MCF 10A (cell line): ENCODE data around the gene ARHGEF33. TPM values are rescaled to one million over a fixed set of nuclear protein-coding genes. Genes with fewer than 3 reads are reported as not detected.

Source experiments
- BruUV-seq: library from RNA; stranded (reverse); fragments of 400-500 nt; replicated peaks from 2 replicates; lab custom pipeline; 2021; lab: Mats Ljungman, UMichigan
- CTCF ChIA-PET: fragments of 300-600 bp; sonication (Branson Sonifier 250); formaldehyde crosslinking; extraction: SDS; loops from one replicate; lab custom pipeline; 2021; ENCODE audit warnings: antibody characterized with exemption, inconsistent platforms; lab: Yijun Ruan, JAX
- POLR2A ChIA-PET: fragments of 300-600, 350-650 bp; sonication (Branson Sonifier 250); formaldehyde crosslinking; extraction: SDS; loops from one replicate; lab custom pipeline; 2020; ENCODE audit warnings: antibody characterized with exemption, inconsistent platforms; lab: Yijun Ruan, JAX
- DNase-seq: peaks from one replicate; pipeline ENCODE4 v3.0.0-alpha.2; 2018; ENCODE audit not compliant: unreplicated experiment
- H3K27ac Mint-ChIP-seq: one replicate; pipeline ENCODE4 v1.8.0; 2022; ENCODE audit warnings: mild to moderate bottlenecking, low read depth, mixed read lengths; ENCODE audit not compliant: unreplicated experiment
- H3K27me3 Mint-ChIP-seq: one replicate; pipeline ENCODE4 v1.8.0; 2022; ENCODE audit warnings: mixed read lengths; ENCODE audit not compliant: insufficient read depth, unreplicated experiment
- H3K36me3 Mint-ChIP-seq: one replicate; pipeline ENCODE4 v1.8.0; 2022; ENCODE audit warnings: mild to moderate bottlenecking, moderate library complexity, mixed read lengths; ENCODE audit not compliant: insufficient read depth, unreplicated experiment
- H3K4me1 Mint-ChIP-seq: one replicate; pipeline ENCODE4 v1.8.0; 2022; ENCODE audit warnings: mixed read lengths; ENCODE audit not compliant: insufficient read depth, unreplicated experiment
- H3K4me3 Mint-ChIP-seq: one replicate; pipeline ENCODE4 v1.8.0; 2022; ENCODE audit warnings: mild to moderate bottlenecking, moderate library complexity, mixed read lengths; ENCODE audit not compliant: unreplicated experiment
- H3K9me3 Mint-ChIP-seq: one replicate; pipeline ENCODE4 v1.8.0; 2022; ENCODE audit warnings: mixed read lengths; ENCODE audit not compliant: unreplicated experiment
- intact Hi-C: fragments of 100-400 bp; cut with micrococcal nuclease; formaldehyde crosslinking; loops from 2 replicates; pipeline ENCODE4 v1.14.1; 2022
- total RNA-seq: library from RNA; stranded (reverse); gene quantifications from 2 replicates; pipeline ENCODE4 v1.2.3, GENCODE V29; 2022
- TF ChIP-seq, protein P1 (sequence below): fragments of 200-600 bp; IDR thresholded peaks from one replicate; pipeline ENCODE4 v1.8.0; 2022; ENCODE audit warnings: antibody characterized with exemption, mild to moderate bottlenecking; ENCODE audit not compliant: unreplicated experiment

Gene ARHGEF33
- total RNA-seq, 1 experiment from 2014 or later = 0.07 TPM

DNA sequence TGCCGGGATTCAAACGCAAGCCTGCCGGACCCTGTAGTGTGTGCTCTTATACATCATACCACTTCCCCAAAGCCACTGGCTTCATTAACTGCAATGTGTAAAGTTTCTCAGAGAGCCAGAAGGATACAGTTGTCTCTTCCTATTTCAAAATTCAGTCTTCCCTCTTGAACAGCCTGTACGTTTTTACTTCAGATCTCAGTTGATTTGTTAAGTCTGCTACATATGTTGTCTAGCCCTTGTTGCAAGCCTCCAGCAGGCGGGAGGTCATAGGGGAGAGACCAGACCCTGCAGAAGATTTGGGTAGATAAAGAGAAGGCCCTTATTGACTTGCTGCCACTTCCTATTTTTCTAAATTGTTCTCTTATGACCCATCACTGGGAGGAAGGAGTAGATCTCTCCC lies 56.2 kb downstream of the ARHGEF33 start:
- DNase-seq = no peak
- intact Hi-C loops = loop anchor here (5.0 kb wide), 2 partner anchors 111 to 786 kb away; no protein-coding TSS in a partner anchor
- no TSS peak for BruUV-seq
- Mint-ChIP-seq H3K4me3 (no peak overlapping the region), H3K27me3 (no peaks in the 10 kb centered on the region), H3K27ac (no peak overlapping the region), H3K4me1 (peaks cover 8% of the 10 kb centered on the region), H3K36me3 (no peaks in the 10 kb centered on the region), H3K9me3 (no peaks in the 10 kb centered on the region)
- POLR2A ChIA-PET = interaction anchor here (0.8 kb wide), 1 partner anchor 11 kb away, joined by 3 read pairs; no protein-coding TSS in a partner anchor
- TF ChIP-seq, protein P1, sequence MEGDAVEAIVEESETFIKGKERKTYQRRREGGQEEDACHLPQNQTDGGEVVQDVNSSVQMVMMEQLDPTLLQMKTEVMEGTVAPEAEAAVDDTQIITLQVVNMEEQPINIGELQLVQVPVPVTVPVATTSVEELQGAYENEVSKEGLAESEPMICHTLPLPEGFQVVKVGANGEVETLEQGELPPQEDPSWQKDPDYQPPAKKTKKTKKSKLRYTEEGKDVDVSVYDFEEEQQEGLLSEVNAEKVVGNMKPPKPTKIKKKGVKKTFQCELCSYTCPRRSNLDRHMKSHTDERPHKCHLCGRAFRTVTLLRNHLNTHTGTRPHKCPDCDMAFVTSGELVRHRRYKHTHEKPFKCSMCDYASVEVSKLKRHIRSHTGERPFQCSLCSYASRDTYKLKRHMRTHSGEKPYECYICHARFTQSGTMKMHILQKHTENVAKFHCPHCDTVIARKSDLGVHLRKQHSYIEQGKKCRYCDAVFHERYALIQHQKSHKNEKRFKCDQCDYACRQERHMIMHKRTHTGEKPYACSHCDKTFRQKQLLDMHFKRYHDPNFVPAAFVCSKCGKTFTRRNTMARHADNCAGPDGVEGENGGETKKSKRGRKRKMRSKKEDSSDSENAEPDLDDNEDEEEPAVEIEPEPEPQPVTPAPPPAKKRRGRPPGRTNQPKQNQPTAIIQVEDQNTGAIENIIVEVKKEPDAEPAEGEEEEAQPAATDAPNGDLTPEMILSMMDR = no peak
- CTCF ChIA-PET = interaction anchor here (0.7 to 6.1 kb wide), 9 partner anchors 10 to 283 kb away, joined by 3 to 94 read pairs (median 5); no protein-coding TSS in a partner anchor

DNA sequence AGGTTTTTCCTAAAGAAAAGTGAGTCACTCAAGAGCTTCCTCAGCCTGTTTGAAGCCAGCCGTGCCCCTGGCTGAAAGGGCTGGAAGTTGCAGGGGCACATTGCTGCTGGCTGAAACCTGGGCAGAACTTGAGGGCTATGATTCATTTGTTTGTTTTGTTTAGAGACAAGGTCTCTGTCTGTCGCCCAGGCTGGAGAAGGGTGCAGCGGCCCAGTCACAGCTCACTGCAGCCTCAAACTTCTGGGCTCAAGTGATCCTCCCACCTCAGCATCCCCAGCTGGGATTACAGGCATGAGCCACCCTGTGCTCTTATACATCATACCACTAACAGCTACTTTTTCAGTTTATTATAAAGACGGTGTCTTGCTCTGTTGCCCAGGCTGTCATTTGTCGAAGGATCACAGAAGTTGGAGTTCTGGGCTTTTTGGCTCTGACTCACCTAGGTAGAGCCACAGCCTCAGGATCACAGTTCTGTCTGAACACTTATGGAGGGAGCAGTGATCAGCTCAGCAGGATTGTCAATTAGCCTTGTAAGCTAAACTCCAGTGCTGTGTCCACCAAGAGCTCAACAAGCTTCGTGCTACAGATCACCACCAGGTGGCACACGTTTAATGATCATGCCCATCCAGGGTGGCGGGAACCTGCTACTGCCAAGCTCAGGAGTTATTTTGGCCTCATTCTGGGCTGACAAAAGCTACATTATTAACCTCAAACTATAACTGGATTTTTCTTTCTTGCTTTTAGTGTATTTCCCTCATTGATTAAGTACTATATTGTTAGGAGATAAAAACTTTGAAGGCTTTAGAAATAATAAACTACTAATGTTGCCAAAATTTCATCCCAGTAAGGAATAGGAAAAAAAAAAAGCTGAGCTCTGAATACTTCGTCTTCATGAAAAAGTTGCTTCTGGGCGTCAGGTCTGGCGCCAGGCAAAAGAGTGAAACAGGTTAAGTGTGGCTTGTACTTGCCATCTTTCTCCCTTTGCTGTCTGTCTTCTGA lies 57.9 kb downstream of the ARHGEF33 start:
- TF ChIP-seq, protein P1 = peak; percentile 71
- Mint-ChIP-seq H3K4me1 (peaks cover 8% of the 10 kb centered on the region), H3K27me3 (no peaks in the 10 kb centered on the region), H3K27ac (peak overlapping the region; percentile 32), H3K36me3 (no peaks in the 10 kb centered on the region), H3K4me3 (no peak overlapping the region), H3K9me3 (no peaks in the 10 kb centered on the region)
- CTCF ChIA-PET = interaction anchor here (0.5 to 6.1 kb wide), 59 partner anchors 8 to 1822 kb away, joined by 3 to 94 read pairs (median 5); partner anchors contain the start of genes DHX57 and MORN2
- BruUV-seq = no TSS peak
- POLR2A ChIA-PET = interaction anchor here (0.6 to 1.4 kb wide), 4 partner anchors 18 to 286 kb away, joined by 3 to 10 read pairs (median 3); partner anchors contain the start of genes DHX57 and MORN2
- peak; percentile 88 for DNase-seq
- intact Hi-C loops = loop anchor here (1.0 to 5.0 kb wide), 3 partner anchors 110 to 785 kb away; no protein-coding TSS in a partner anchor

DNA sequence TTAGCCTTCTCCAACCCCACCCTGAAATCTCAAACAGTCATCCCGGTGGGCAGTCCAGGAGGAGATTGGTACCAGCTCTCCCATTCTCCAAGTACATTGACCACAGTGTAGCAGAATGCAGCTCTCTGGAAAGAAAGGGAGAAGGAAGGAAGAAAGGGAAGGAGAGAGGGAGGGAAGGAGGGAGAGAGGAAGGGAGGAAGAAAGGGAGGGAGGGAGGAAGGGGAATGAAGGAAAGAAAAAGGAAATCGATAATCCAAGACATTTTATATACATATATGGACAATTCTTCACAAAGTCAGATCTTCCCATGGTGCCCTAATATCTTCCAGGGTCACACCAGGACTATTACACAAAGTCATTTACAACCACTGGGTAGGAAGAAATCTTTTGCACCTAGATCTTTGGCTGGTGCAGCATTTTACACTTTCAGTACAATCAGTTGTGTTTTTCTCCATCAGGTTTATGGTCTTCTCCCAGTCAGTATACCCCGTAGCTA lies 58.8 kb downstream of the ARHGEF33 start:
- TF ChIP-seq, protein P1 = no peak
- H3K4me3 Mint-ChIP-seq = no peak overlapping the region
- peaks cover 8% of the 10 kb centered on the region for H3K4me1 Mint-ChIP-seq
- ChIA-PET POLR2A (no interaction called here), CTCF (interaction anchor here (0.5 to 6.1 kb wide), 33 partner anchors 9 to 540 kb away, joined by 3 to 94 read pairs (median 5); partner anchors contain the start of genes DHX57 and MORN2)
- H3K27ac Mint-ChIP-seq = no peak overlapping the region
- no peaks in the 10 kb centered on the region for H3K9me3 Mint-ChIP-seq
- DNase-seq = no peak
- no peaks in the 10 kb centered on the region for H3K27me3 Mint-ChIP-seq
- no peaks in the 10 kb centered on the region for H3K36me3 Mint-ChIP-seq
- no TSS peak for BruUV-seq
- intact Hi-C loops = loop anchor here (5.0 kb wide), 2 partner anchors 109 to 784 kb away; no protein-coding TSS in a partner anchor
